ENCODE results near the gene ZACN.

ZACN gene

DNA sequence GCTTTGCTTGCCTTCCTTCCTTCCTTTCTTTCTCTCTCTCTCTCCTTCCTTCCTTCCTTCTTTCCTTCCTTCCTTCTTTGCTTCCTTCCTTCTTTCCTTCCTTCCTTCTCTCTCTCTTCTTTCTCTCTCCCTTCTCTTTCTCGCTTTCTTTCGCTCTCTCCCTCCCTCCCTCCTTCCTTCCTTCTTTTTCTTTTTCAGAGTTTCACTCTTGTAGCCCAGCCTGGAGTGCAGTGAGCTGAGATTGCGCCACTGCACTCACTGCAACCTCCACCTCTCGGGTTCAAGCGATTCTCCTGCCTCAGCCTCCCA is 44.2 kb downstream of the ZACN start:
- TF ChIP-seq, protein P1, sequence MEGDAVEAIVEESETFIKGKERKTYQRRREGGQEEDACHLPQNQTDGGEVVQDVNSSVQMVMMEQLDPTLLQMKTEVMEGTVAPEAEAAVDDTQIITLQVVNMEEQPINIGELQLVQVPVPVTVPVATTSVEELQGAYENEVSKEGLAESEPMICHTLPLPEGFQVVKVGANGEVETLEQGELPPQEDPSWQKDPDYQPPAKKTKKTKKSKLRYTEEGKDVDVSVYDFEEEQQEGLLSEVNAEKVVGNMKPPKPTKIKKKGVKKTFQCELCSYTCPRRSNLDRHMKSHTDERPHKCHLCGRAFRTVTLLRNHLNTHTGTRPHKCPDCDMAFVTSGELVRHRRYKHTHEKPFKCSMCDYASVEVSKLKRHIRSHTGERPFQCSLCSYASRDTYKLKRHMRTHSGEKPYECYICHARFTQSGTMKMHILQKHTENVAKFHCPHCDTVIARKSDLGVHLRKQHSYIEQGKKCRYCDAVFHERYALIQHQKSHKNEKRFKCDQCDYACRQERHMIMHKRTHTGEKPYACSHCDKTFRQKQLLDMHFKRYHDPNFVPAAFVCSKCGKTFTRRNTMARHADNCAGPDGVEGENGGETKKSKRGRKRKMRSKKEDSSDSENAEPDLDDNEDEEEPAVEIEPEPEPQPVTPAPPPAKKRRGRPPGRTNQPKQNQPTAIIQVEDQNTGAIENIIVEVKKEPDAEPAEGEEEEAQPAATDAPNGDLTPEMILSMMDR (IDR thresholded peaks at IDR 0.05; ENCODE audit: low read depth, low read length, missing control alignments) = no peak
- no peak for DNase-seq
- H3K4me3 ChIP-seq (ENCODE audit: low read depth, low read length) = no peak overlapping the region
- no peaks in the 10 kb centered on the region for H3K27me3 ChIP-seq (replicated peaks)
- H3K36me3 ChIP-seq (replicated peaks) = no peaks in the 10 kb centered on the region
- in situ Hi-C loops (cut with HindIII; ENCODE audit: low pct_ligation_motif_present, low sequenced_read_pairs) = no loop called here
- no peak overlapping the region for H3K27ac ChIP-seq

DNA sequence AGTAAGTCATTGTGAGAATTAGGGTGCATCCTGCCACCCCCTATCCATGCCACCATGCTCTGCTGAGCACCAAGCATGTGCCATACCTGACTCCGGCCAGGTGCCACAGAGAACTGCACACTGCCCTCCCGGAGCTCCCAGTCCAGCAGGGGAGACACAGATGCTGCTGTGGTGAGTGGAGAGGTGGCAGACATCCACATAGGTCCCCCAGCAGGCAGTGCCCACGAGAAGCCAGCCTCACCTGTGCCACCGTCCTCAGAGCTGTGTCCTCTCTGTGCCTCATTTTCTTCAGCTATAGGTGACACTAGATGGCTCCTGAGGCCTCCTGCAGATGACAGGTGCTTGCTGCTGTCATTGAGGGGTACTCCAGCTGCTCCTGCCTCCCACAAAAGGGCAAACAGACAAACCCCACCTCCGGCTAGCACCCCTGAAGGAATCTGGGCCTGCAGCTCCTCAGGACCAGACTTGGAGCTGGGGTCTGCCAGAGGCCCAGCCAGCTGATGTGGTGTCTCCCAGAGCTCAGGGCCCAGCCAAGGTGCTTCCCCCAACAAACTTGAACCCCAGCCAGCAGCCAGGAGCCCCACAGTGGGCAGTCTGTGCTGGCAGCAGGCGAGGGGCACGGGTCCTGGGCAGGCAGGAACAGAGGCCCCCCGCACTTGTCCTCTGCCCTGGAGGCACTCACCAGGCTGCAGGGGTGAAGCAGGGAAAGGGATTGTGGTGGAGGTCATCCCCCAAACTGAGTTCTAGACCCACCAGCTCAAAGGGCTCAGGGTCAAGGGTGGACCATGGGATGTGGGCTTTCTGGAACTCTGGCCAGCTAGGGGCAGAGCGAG is 45.0 kb downstream of the ZACN start:
- TF ChIP-seq, protein P1 (IDR thresholded peaks at IDR 0.05; ENCODE audit: low read depth, low read length, missing control alignments) = no peak
- no peak for DNase-seq
- Histone ChIP-seq H3K27me3 (replicated peaks) (no peaks in the 10 kb centered on the region), H3K36me3 (replicated peaks) (no peaks in the 10 kb centered on the region), H3K4me3 (ENCODE audit: low read depth, low read length) (no peak overlapping the region), H3K27ac (no peak overlapping the region)
- in situ Hi-C loops (cut with HindIII; ENCODE audit: low pct_ligation_motif_present, low sequenced_read_pairs) = no loop called here

DNA sequence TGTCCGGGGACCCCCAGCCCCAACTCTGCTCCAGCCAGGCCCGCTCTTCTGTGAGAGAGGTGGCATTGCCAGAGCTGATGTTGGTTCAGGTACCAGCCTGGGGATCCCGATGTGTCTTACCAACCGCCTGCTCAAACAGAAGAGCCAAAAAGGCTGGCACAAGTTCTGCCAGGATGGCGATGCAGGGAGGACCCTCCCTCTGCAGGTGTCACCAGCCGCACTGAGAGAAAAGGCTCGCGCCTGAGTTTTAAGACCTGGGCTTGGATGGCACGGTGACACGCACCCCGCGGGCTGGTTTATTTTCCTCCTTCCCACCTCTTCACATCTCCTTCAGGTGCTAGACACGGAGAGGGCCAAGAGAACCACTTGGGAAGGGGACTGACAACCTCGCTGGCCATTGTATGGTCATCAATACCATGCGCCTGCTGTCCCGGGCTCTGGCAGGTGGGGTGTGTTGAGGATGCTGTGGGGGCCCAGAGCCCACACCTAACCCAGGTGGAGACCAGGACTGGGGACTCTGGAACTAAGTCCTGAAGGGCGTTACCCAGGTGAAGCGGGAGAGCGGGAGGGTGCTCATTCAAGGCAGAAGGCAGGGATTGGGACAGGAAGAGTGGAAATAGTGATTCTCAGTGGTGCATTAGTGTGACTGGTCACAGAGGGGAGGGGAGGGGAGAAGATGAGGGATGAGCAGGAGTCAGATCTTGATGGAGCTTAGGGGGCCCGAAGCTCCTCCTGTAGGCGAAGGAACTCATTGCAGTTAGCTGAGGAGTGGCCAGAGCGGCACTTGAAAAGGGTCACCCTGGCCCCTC is 45.8 kb downstream of the ZACN start:
- H3K4me3 ChIP-seq (ENCODE audit: low read depth, low read length) = no peak overlapping the region
- no peaks in the 10 kb centered on the region for H3K27me3 ChIP-seq (replicated peaks)
- in situ Hi-C loops (cut with HindIII; ENCODE audit: low pct_ligation_motif_present, low sequenced_read_pairs) = no loop called here
- TF ChIP-seq, protein P1 (IDR thresholded peaks at IDR 0.05; ENCODE audit: low read depth, low read length, missing control alignments) = peak; percentile 59
- DNase-seq = no peak
- no peaks in the 10 kb centered on the region for H3K36me3 ChIP-seq (replicated peaks)
- no peak overlapping the region for H3K27ac ChIP-seq

DNA sequence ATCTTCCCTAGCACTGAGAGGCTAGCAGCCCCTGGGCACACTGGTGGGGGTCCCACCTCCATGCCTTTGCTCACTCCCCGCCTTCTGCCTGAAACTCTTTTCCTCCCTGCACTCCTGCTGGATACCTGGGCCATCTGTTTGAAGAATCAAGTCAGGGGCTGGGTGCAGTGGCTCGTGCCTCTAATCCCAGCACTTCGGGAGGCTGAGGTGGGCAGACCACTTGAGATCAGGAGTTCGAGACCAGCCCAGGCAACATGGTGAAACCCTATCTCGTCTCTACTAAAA is 46.4 kb downstream of the ZACN start:
- Histone ChIP-seq H3K36me3 (replicated peaks) (no peaks in the 10 kb centered on the region), H3K27me3 (replicated peaks) (peaks cover 1% of the 10 kb centered on the region), H3K27ac (no peak overlapping the region), H3K4me3 (ENCODE audit: low read depth, low read length) (no peak overlapping the region)
- TF ChIP-seq, protein P1 (IDR thresholded peaks at IDR 0.05; ENCODE audit: low read depth, low read length, missing control alignments) = no peak
- DNase-seq = no peak
- in situ Hi-C loops (cut with HindIII; ENCODE audit: low pct_ligation_motif_present, low sequenced_read_pairs) = no loop called here

DNA sequence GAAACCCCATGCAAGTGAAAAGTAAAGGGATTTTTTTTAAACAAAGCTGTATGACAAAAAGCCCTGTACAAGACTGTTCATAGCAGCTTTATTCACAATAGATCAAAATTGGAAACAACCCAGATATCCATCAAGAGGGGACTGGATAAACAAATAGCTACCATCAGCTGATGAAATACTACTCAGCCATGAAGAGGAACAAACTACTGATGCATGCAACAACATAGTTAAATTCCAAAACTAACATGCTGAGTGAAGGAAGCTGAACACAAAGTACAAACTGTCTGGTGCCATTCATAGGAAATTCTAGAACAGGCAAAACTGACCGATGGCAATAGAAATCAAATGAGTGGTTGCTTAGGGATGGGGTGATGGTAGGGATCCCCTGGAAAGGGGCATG is 46.9 kb downstream of the ZACN start:
- in situ Hi-C loops (cut with HindIII; ENCODE audit: low pct_ligation_motif_present, low sequenced_read_pairs) = no loop called here
- Histone ChIP-seq H3K27ac (no peak overlapping the region), H3K36me3 (replicated peaks) (no peaks in the 10 kb centered on the region), H3K27me3 (replicated peaks) (peaks cover 7% of the 10 kb centered on the region), H3K4me3 (ENCODE audit: low read depth, low read length) (no peak overlapping the region)
- no peak for DNase-seq
- TF ChIP-seq, protein P1 (IDR thresholded peaks at IDR 0.05; ENCODE audit: low read depth, low read length, missing control alignments) = no peak
